T47D (cell line): Measurements from ENCODE around the gene SELENON.

Source experiments
- DNase-seq, 2 experiments: peaks; one replicate each; pipeline versions ENCODE4 v3.0.0 to v3.0.0-alpha.2; 2011 to 2012; ENCODE audit warnings: low read depth in 1 of 2, low spot score in 1 of 2
- JUND ChIP-seq: IDR thresholded peaks from 2 replicates; pipeline ENCODE4 v1.6.1; 2012; ENCODE audit warnings: low read depth
- in situ Hi-C: cut with HindIII; loops from 2 replicates; pipeline ENCODE4 v1.10.0; 2016; ENCODE audit warnings: low sequenced_read_pairs, low pct_unique_long_range_greater_than_20kb

Gene SELENON

GRCh38 chr1:25765136-25765922, 34.7 kb upstream of the SELENON start:
- no peak for DNase-seq
- in situ Hi-C loops, result no loop called here
- TF ChIP-seq JUND, result no peak

GRCh38 chr1:25765923-25766589, 33.9 kb upstream of the SELENON start:
- no peak for TF ChIP-seq JUND
- DNase-seq, result peak in 1 of 2 experiments; percentile 55
- in situ Hi-C loops, result no loop called here

GRCh38 chr1:25766721-25767436, 33.1 kb upstream of the SELENON start:
- in situ Hi-C loops, result no loop called here
- DNase-seq, result peak; percentile 80 to 93
- no peak for TF ChIP-seq JUND

- in situ Hi-C loops, result no loop called here
- TF ChIP-seq JUND, result no peak
- no peak for DNase-seq
Observed at GRCh38 chr1:25767437-25767770, 32.6 kb upstream of the SELENON start.

- in situ Hi-C loops, result no loop called here
- no peak for DNase-seq
- TF ChIP-seq JUND, result no peak
Observed at GRCh38 chr1:25768999-25769398, 31.0 kb upstream of the SELENON start.

GRCh38 chr1:25769625-25770383, 30.2 kb upstream of the SELENON start:
- no peak for DNase-seq
- in situ Hi-C loops, result no loop called here

GRCh38 chr1:25770541-25771220, 29.3 kb upstream of the SELENON start:
- no peak for TF ChIP-seq JUND
- no peak for DNase-seq
- in situ Hi-C loops, result no loop called here

More at GRCh38 chr1:25769625-25770383, 30.2 kb upstream of the SELENON start:
- no peak for TF ChIP-seq JUND

- in situ Hi-C loops, result no loop called here
- TF ChIP-seq JUND, result no peak
- no peak for DNase-seq
Observed at GRCh38 chr1:25771221-25772114, 28.5 kb upstream of the SELENON start.

GRCh38 chr1:25772164-25772563, 27.8 kb upstream of the SELENON start:
- in situ Hi-C loops, result no loop called here
- no peak for DNase-seq
- no peak for TF ChIP-seq JUND

- no peak for TF ChIP-seq JUND
- DNase-seq, result no peak
- in situ Hi-C loops, result no loop called here
Observed at GRCh38 chr1:25772692-25773245, 27.2 kb upstream of the SELENON start.
